Endothelial cell of umbilical vein (primary cell): ENCODE measurements around the gene GNG2. TPM values are rescaled to one million over a fixed set of nuclear protein-coding genes. Genes with fewer than 3 reads are reported as not detected.

Source experiments
- BruUV-seq: library from RNA; stranded (reverse); fragments of 400-500 nt; replicated peaks from 2 replicates; lab custom pipeline; 2021; lab: Mats Ljungman, UMichigan
- CTCF ChIA-PET: fragments of 300-600, 350-600 bp; sonication (Branson Sonifier 250); formaldehyde crosslinking; loops from one replicate; lab custom pipeline; 2021; ENCODE audit warnings: antibody characterized with exemption, inconsistent platforms; lab: Charles Lee
- POLR2A ChIA-PET: fragments of 300-600, 350-600 bp; sonication (Branson Sonifier 250); formaldehyde crosslinking; loops from one replicate; lab custom pipeline; 2021; ENCODE audit warnings: antibody characterized with exemption, inconsistent platforms; lab: Charles Lee
- DNase-seq: peaks from one replicate; pipeline ENCODE4 v3.0.0-alpha.2; 2011; ENCODE audit warnings: low read depth, low spot score
- FAIRE-seq: peaks from 2 replicates; lab custom pipeline; 2011; peaks lifted over from hg19 to GRCh38; lab: Jason Lieb, UNC
- H2AFZ ChIP-seq: 2 replicates; pipeline ENCODE4 v1.6.0; 2012; ENCODE audit warnings: low read depth, low read length, control low read depth, inconsistent platforms
- H3K27ac ChIP-seq: 2 replicates; pipeline ENCODE4 v1.5.1; 2011; ENCODE audit warnings: low read depth, mild to moderate bottlenecking, control low read depth, low read length, moderate library complexity; ENCODE audit not compliant: insufficient read depth
- H3K27me3 ChIP-seq, 2 experiments: 2 replicates each; pipeline versions ENCODE4 v1.6.0 to v1.6.1; 2011; ENCODE audit warnings: low read length in 2 of 2, mixed read lengths in 1 of 2; ENCODE audit not compliant: control insufficient read depth in 2 of 2, insufficient read depth in 2 of 2
- H3K36me3 ChIP-seq, 2 experiments: 2 replicates in 1 of 2; 3 replicates in 1 of 2; pipeline ENCODE4 v1.5.1; 2011; ENCODE audit warnings: low read length in 2 of 2, mild to moderate bottlenecking in 1 of 2, moderate library complexity in 1 of 2; ENCODE audit not compliant: control insufficient read depth in 2 of 2, insufficient read depth in 2 of 2; ENCODE audit errors: extremely low read depth in 1 of 2
- H3K4me1 ChIP-seq: 3 replicates; pipeline ENCODE4 v1.5.1; 2011; ENCODE audit warnings: mild to moderate bottlenecking, low read length; ENCODE audit not compliant: control insufficient read depth, insufficient read depth; ENCODE audit errors: extremely low read depth
- H3K4me2 ChIP-seq: 2 replicates; pipeline ENCODE4 v1.6.1; 2011; ENCODE audit warnings: low read length, control low read depth, mixed read lengths; ENCODE audit not compliant: insufficient read depth
- H3K4me3 ChIP-seq, 3 experiments: fragments of 200-600 bp in 1 of 3; sonication (generic), shearing (Covaris generic) in 1 of 3; replicated peaks in 1 of 3; 2 replicates each; pipeline ENCODE4 v1.5.1; 2011 to 2016; ENCODE audit warnings: control low read depth in 3 of 3, low read length in 3 of 3, mild to moderate bottlenecking in 2 of 3, inconsistent platforms in 1 of 3, low read depth in 1 of 3, moderate library complexity in 1 of 3; ENCODE audit not compliant: insufficient read depth in 1 of 3
- H3K79me2 ChIP-seq: 2 replicates; pipeline ENCODE4 v1.6.0; 2012; ENCODE audit warnings: low read length, inconsistent platforms; ENCODE audit not compliant: control insufficient read depth, insufficient read depth
- H3K9ac ChIP-seq: replicated peaks from 2 replicates; pipeline ENCODE3; 2011; ENCODE audit warnings: low read length, control low read depth; ENCODE audit not compliant: insufficient read depth; ENCODE audit errors: extremely low read depth
- H3K9me1 ChIP-seq: replicated peaks from 3 replicates; pipeline ENCODE4 v1.6.0; 2011; ENCODE audit warnings: mild to moderate bottlenecking, low read length; ENCODE audit not compliant: control insufficient read depth, insufficient read depth; ENCODE audit errors: extremely low read depth
- H3K9me3 ChIP-seq: replicated peaks from 2 replicates; pipeline ENCODE4 v1.5.1; 2012; ENCODE audit warnings: low read length, inconsistent platforms; ENCODE audit not compliant: control insufficient read depth, insufficient read depth
- H4K20me1 ChIP-seq: replicated peaks from 2 replicates; pipeline ENCODE3; 2011; ENCODE audit warnings: mild to moderate bottlenecking, low read length; ENCODE audit not compliant: control insufficient read depth, insufficient read depth; ENCODE audit errors: extremely low read depth
- CTCF ChIP-seq, 2 donors: IDR thresholded peaks; 1 replicate in 1 of 2; 2 replicates in 1 of 2; pipeline ENCODE4 v1.5.1; 2011; ENCODE audit warnings: low read length in 2 of 2, mild to moderate bottlenecking in 2 of 2, moderate library complexity in 2 of 2, control low read depth in 1 of 2, inconsistent platforms in 1 of 2, low read depth in 1 of 2; ENCODE audit not compliant: insufficient read depth in 1 of 2; ENCODE audit errors: extremely low read depth in 1 of 2
- EZH2 ChIP-seq: IDR thresholded peaks from 2 replicates; pipeline ENCODE4 v1.6.1; 2012; ENCODE audit warnings: borderline replicate concordance, low read depth, mild to moderate bottlenecking, moderate library complexity, low read length, inconsistent platforms; ENCODE audit not compliant: severe bottlenecking
- FOS ChIP-seq: IDR thresholded peaks from 2 replicates; pipeline ENCODE4 v1.6.1; 2011; ENCODE audit warnings: mild to moderate bottlenecking, low read length, moderate library complexity, borderline replicate concordance; ENCODE audit not compliant: insufficient read depth
- GATA2 ChIP-seq: IDR thresholded peaks from 2 replicates; pipeline ENCODE4 v1.7.0; 2011; ENCODE audit warnings: low read depth, mild to moderate bottlenecking, moderate library complexity, mixed read lengths, low read length; ENCODE audit not compliant: insufficient read length, insufficient read depth
- JUN ChIP-seq: IDR thresholded peaks from 2 replicates; pipeline ENCODE4 v1.6.1; 2011; ENCODE audit warnings: borderline replicate concordance, low read depth; ENCODE audit not compliant: insufficient read length, insufficient read depth
- MAX ChIP-seq: IDR thresholded peaks from 2 replicates; pipeline ENCODE4 v1.6.1; 2011; ENCODE audit not compliant: insufficient read depth, insufficient read length
- MYC ChIP-seq: IDR thresholded peaks from one replicate; pipeline ENCODE4 v1.6.1; 2011; ENCODE audit warnings: mild to moderate bottlenecking, low read depth, low read length
- POLR2A ChIP-seq: IDR thresholded peaks from 2 replicates; pipeline ENCODE4 v1.6.1; 2012; ENCODE audit warnings: low read depth, mild to moderate bottlenecking, control low read depth, low read length
- POLR2AphosphoS5 ChIP-seq: IDR thresholded peaks from 2 replicates; pipeline ENCODE4 v1.6.1; 2012; ENCODE audit warnings: low read depth, mild to moderate bottlenecking, control low read depth, low read length, moderate library complexity; ENCODE audit not compliant: insufficient read depth
- dilution Hi-C: fragments of 300-500 bp; cut with MboI; formaldehyde crosslinking; loops from one replicate; pipeline ENCODE4 v1.15.0; 2019; ENCODE audit warnings: low sequenced_read_pairs; ENCODE audit not compliant: extremely low pct_ligation_motif_present
- intact Hi-C: fragments of 100-400 bp; cut with micrococcal nuclease; formaldehyde crosslinking; loops from one replicate; pipeline ENCODE4 v1.10.0; 2022
- polyA plus RNA-seq, 4 experiments: library from polyadenylated mRNA; depleted of rRNA in 3 of 4; stranded (reverse) in 3 of 4; unstranded in 1 of 4; fragments of >200 nt; gene quantifications; 2 replicates each; pipeline versions ENCODE4 v1.2.1 to v1.2.3, GENCODE V29; 2011 to 2012; ENCODE audit warnings: missing spikeins in 1 of 4
- total RNA-seq: library from RNA; stranded (reverse); gene quantifications from 2 replicates; pipeline ENCODE4 v1.2.3, GENCODE V29; 2021

The GNG2 gene
- total and polyA plus RNA-seq, 2 donors (not counting 3 experiments of a cell fraction or from before 2014, with no cell fraction given): not detected

- Histone ChIP-seq H4K20me1 (no peaks in the 10 kb centered on the region), H3K27ac (no peak overlapping the region), H3K9ac (no peak overlapping the region), H3K9me3 (no peaks in the 10 kb centered on the region), H3K4me2 (no peak overlapping the region), H3K4me3 (no peak overlapping the region), H2AFZ (no peak overlapping the region), H3K27me3 (peaks cover 4 to 10% of the 10 kb centered on the region in 2 experiments), H3K9me1 (no peaks in the 10 kb centered on the region), H3K79me2 (no peaks in the 10 kb centered on the region), H3K4me1 (no peaks in the 10 kb centered on the region), H3K36me3 (no peaks in the 10 kb centered on the region)
- BruUV-seq: no TSS peak
- intact Hi-C loops (no loop called here), dilution Hi-C loops (no loop called here)
- ChIA-PET CTCF (interaction anchor here (1.5 kb wide), 1 partner anchor 8 kb away, joined by 3 read pairs; no protein-coding TSS in a partner anchor), POLR2A (no interaction called here)
- DNase-seq (no peak), FAIRE-seq (no peak)
- TF ChIP-seq EZH2 (no peak), GATA2 (no peak), POLR2AphosphoS5 (no peak), FOS (no peak), POLR2A (no peak), MAX (no peak), MYC (no peak), CTCF (IDR thresholded peaks at IDR 0.05; ENCODE audit: extremely low read depth in 1 of 2, insufficient read depth in 1 of 2, low read depth in 1 of 2, low read length in 2 of 2) (no peak), JUN (no peak)
These were observed 78.4 kb downstream of the GNG2 start for GRCh38 chr14:51938821-51939220.
